K562 (cell line): ENCODE measurements around the gene NSMF. TPM values are rescaled to one million over a fixed set of nuclear protein-coding genes. Genes with fewer than 3 reads are reported as not detected.

ENCODE experiments used
- ATF7 ChIP-seq: fragments of 450-650 bp; IDR thresholded peaks from 2 replicates; pipeline ENCODE4 v1.7.1; 2014; ENCODE audit warnings: mild to moderate bottlenecking, moderate library complexity
- E2F4 ChIP-seq: sonication (generic); formaldehyde crosslinking; IDR thresholded peaks from 2 replicates; pipeline ENCODE4 v1.8.0; 2022; ENCODE audit warnings: mild to moderate bottlenecking, low read depth, missing genetic modification reagents
- E2F8 ChIP-seq: fragments of 450-650 bp; IDR thresholded peaks from 2 replicates; pipeline ENCODE4 v1.7.1; 2018; ENCODE audit warnings: mild to moderate bottlenecking, low read depth; ENCODE audit not compliant: partially characterized antibody
- ELK3 ChIP-seq: fragments of 450-650 bp; formaldehyde crosslinking; IDR thresholded peaks from 2 replicates; pipeline ENCODE4 v1.4.0; 2020; ENCODE audit warnings: mild to moderate bottlenecking
- GMEB1 ChIP-seq: fragments of 250-450 bp; sonication (Bioruptor Pico); IDR thresholded peaks from 2 replicates; pipeline ENCODE4 v1.4.0; 2020; ENCODE audit warnings: mild to moderate bottlenecking
- GTF2F1 ChIP-seq: IDR thresholded peaks from 2 replicates; pipeline ENCODE4 v1.6.1; 2011; ENCODE audit warnings: low read depth, low read length, improper control_type of control experiment
- IFI16 ChIP-seq: fragments of 250-450 bp; sonication (Bioruptor Pico); IDR thresholded peaks from 2 replicates; pipeline ENCODE4 v2.1.2; 2022; ENCODE audit warnings: mild to moderate bottlenecking, inconsistent platforms
- MCM7 ChIP-seq, 2 experiments: fragments of 450-650 bp; IDR thresholded peaks; 2 replicates each; pipeline ENCODE4 v1.6.1; 2016 to 2018
- MEF2D ChIP-seq: conservative IDR thresholded peaks from 2 replicates; pipeline ENCODE4 v1.6.1; 2016; ENCODE audit warnings: low read depth, missing genetic modification characterization, missing compliant biosample characterization
- SNRNP70 ChIP-seq: fragments of 200-400 bp; formaldehyde crosslinking; optimal IDR thresholded peaks from 2 replicates; pipeline ENCODE3; 2017; ENCODE audit warnings: low read depth, low read length
- SP1 ChIP-seq: sonication (generic); formaldehyde crosslinking; IDR thresholded peaks from 2 replicates; pipeline ENCODE4 v1.8.1; 2022; ENCODE audit warnings: mild to moderate bottlenecking, missing genetic modification reagents
- STAG1 ChIP-seq: sonication (generic); formaldehyde crosslinking; IDR thresholded peaks from 2 replicates; pipeline ENCODE4 v1.5.0; 2020; ENCODE audit warnings: missing genetic modification reagents, borderline replicate concordance
- VEZF1 ChIP-seq: fragments of 200-800 bp; sonication (Bioruptor generic); IDR thresholded peaks from 2 replicates; pipeline ENCODE4 v1.6.1; 2017; ENCODE audit warnings: missing genetic modification characterization, missing compliant biosample characterization
- ZNF740 ChIP-seq, 3 experiments: fragments of 200-800 bp in 1 of 3; sonication (Bioruptor generic) in 1 of 3; sonication (generic) in 1 of 3; formaldehyde crosslinking in 1 of 3; IDR thresholded peaks; 2 replicates each; pipeline versions ENCODE4 v1.6.1 to v1.8.0; 2016 to 2022; ENCODE audit warnings: mild to moderate bottlenecking in 2 of 3, missing compliant biosample characterization in 2 of 3, missing genetic modification characterization in 2 of 3, missing genetic modification reagents in 1 of 3
- ZNF785 ChIP-seq: fragments of 250-450 bp; sonication (Bioruptor Pico); IDR thresholded peaks from 2 replicates; pipeline ENCODE4 v1.4.0; 2020; ENCODE audit warnings: mild to moderate bottlenecking
- polyA plus RNA-seq, 8 experiments: library from polyadenylated mRNA; depleted of rRNA in 4 of 8; stranded (reverse) in 5 of 8; unstranded in 3 of 8; fragments of >200 nt; fragmentation: Nextera tagmentation in 2 of 8; fragmentation: Illumina TruSeq in 1 of 8; extraction: Ambion mirVana in 2 of 8; extraction: Trizol in 1 of 8; gene quantifications; 2 replicates each; pipeline versions ENCODE4 v1.2.1 to v1.2.3, GENCODE V29; 2011 to 2014; ENCODE audit warnings: inconsistent platforms in 1 of 8, missing spikeins in 1 of 8
- total RNA-seq, 7 experiments: library from RNA; depleted of rRNA in 6 of 7; stranded (reverse); fragments of >200 nt in 6 of 7; fragmentation: Illumina TruSeq in 2 of 7; extraction: Trizol in 2 of 7; gene quantifications; 2 replicates each; pipeline versions ENCODE4 v1.2.1 to v1.2.3, GENCODE V29; 2011 to 2021; ENCODE audit warnings: low replicate concordance in 1 of 7

Gene NSMF
- total and polyA plus RNA-seq, 9 of the 15 experiments (the other 6 are each of a cell fraction or from before 2014, with no cell fraction given): 0.20 to 82.7 (median 29.3) TPM

GRCh38 chr9:137429974-137430722 is 29.0 kb downstream of the NSMF start (continued):
- TF ChIP-seq E2F4 (CRISPR knock-in tag) (no peak), STAG1 (CRISPR knock-in tag) (no peak), ZNF740 (CRISPR knock-in tag; IDR thresholded peaks at IDR 0.05) (peak; percentile 86), ZNF740 (tag; IDR thresholded peaks at IDR 0.05) (peak in 1 of 2 experiments; percentile 59; a peak in 1 of 4 replicates), ATF7 (0 out of 2 replicates have a peak, but pooled peaks have one; percentile 22), ELK3 (CRISPR knock-in tag) (no peak), GTF2F1 (no peak), ZNF785 (CRISPR knock-in tag) (no peak), MCM7 (IDR thresholded peaks at IDR 0.05) (no peak), E2F8 (no peak), IFI16 (CRISPR knock-in tag) (no peak), MEF2D (tag) (no peak), VEZF1 (CRISPR knock-in tag) (no peak), GMEB1 (CRISPR knock-in tag) (no peak), SNRNP70 (no peak), SP1 (CRISPR knock-in tag) (peak; percentile 78)
